Right cardiac atrium (tissue), 5 donors: ENCODE results near the gene ARL8B. TPM values are rescaled to one million over a fixed set of nuclear protein-coding genes. Genes with fewer than 3 reads are reported as not detected.

Experiments used
- ATAC-seq, 2 donors: fragments of 200-7000 bp; cut with Tn5 transposase; one replicate each; pipeline versions ENCODE4 v1.8.0 to v1.9.1; 2020; ENCODE audit warnings: moderate library complexity in 2 of 2, mild to moderate bottlenecking in 1 of 2
- DNase-seq, 3 donors: peaks; one replicate each; pipeline ENCODE4 v3.0.0-alpha.2; 2020
- H3K27ac ChIP-seq: one replicate; pipeline ENCODE4 v1.5.1; 2013; ENCODE audit warnings: mild to moderate bottlenecking, low read length, control low read depth, moderate library complexity
- H3K27me3 ChIP-seq: one replicate; pipeline ENCODE4 v1.6.1; 2013; ENCODE audit not compliant: control insufficient read depth, insufficient read depth
- H3K4me1 ChIP-seq: one replicate; pipeline ENCODE4 v1.6.1; 2013; ENCODE audit warnings: low read length; ENCODE audit not compliant: control insufficient read depth, insufficient read depth
- H3K4me3 ChIP-seq: one replicate; pipeline ENCODE4 v1.5.1; 2013; ENCODE audit warnings: low read length, control low read depth
- H3K9me3 ChIP-seq: one replicate; pipeline ENCODE4 v1.6.1; 2013; ENCODE audit warnings: low read length; ENCODE audit not compliant: control insufficient read depth
- WGBS: extraction: QIAGEN DNeasy Blood & Tissue Kit; methylation state at CpG from one replicate; pipeline ENCODE4 v1.1.7; 2013; 5-methylcytosine and 5-hydroxymethylcytosine counted together
- intact Hi-C, 4 donors: fragments of 100-400 bp; cut with DNase I; formaldehyde crosslinking; loops; one replicate each; pipeline versions ENCODE4 v1.11.0 to v1.14.0; 2022 to 2023
- polyA plus RNA-seq: library from polyadenylated mRNA; stranded (reverse); fragments of 200-250 nt; gene quantifications from one replicate; pipeline ENCODE4 v1.2.3, GENCODE V29; 2013
- total RNA-seq, 4 donors: library from RNA; stranded (reverse); fragmentation: NEBNext Ultra II Directional; extraction: Animal tissue kit (Norgen Biotek cat#: 25700); gene quantifications; one replicate each; pipeline ENCODE4 v1.2.1, GENCODE V29; 2021
- donor health status: healthy with polysubstance abuse.
- donor health status: DM: no; HTN: yes; CAD: no.
- donor health status: DM: no; HTN: no; CAD: no.
- donor health status: DM: no; HTN: yes; CAD: no; lungs with severe emphysema.
- donor health status: DM: yes; HTN: yes; CAD: no.

The ARL8B gene
- total and polyA plus RNA-seq, 5 donors, result 49.1 to 67.8 (median 59.9) TPM

- no peaks in the 10 kb centered on the region for H3K27me3 ChIP-seq
- no peak overlapping the region for H3K4me3 ChIP-seq
- H3K27ac ChIP-seq, result no peak overlapping the region
- DNase-seq (no peak), ATAC-seq (no peak)
- no peaks in the 10 kb centered on the region for H3K9me3 ChIP-seq
- 64% methylated on average over 2 of the region's 2 CpGs for WGBS
- intact Hi-C loops, result no loop called here
- H3K4me1 ChIP-seq, result no peaks in the 10 kb centered on the region
Measured at GRCh38 chr3:5229414-5229813, 107.3 kb downstream of the ARL8B start.

Other genes starting within 250 kb of the ARL8B start
- gene BHLHE40, start 142.9 kb upstream of the ARL8B start, total RNA-seq, result 10 to 100 TPM; 33.6 to 65.9 (median 39.2) TPM
- 22.9 TPM for gene BHLHE40, start 142.9 kb upstream of the ARL8B start, polyA plus RNA-seq
- 10 to 100 TPM in 3 of 4 donors, 1 to 10 TPM in 1; 8.0 to 16.6 (median 10.4) TPM for gene EDEM1, start 65.4 kb downstream of the ARL8B start, total RNA-seq
- gene EDEM1, start 65.4 kb downstream of the ARL8B start, polyA plus RNA-seq, result 3.6 TPM